Lung (tissue), 16 donors: ENCODE data around the gene TPRN. TPM values are rescaled to one million over a fixed set of nuclear protein-coding genes. Genes with fewer than 3 reads are reported as not detected.

ENCODE experiments used
- ATAC-seq: fragments of 200-7000 bp; cut with Tn5 transposase; one replicate; pipeline ENCODE4 v1.9.1; 2020; ENCODE audit warnings: moderate number of reproducible peaks; ENCODE audit not compliant: insufficient read depth, low FRiP score
- DNase-seq, 3 donors: peaks; one replicate each; pipeline ENCODE4 v3.0.0-alpha.2; 2013 to 2017
- H3K27ac ChIP-seq, 2 donors: one replicate each; pipeline ENCODE4 v1.5.1; 2013; ENCODE audit warnings: mild to moderate bottlenecking in 2 of 2, moderate library complexity in 2 of 2, control low read depth in 1 of 2, inconsistent platforms in 1 of 2, low read depth in 1 of 2, low read length in 1 of 2
- H3K27me3 ChIP-seq, 3 donors: one replicate each; pipeline ENCODE4 v1.5.1; 2013; ENCODE audit warnings: low read length in 2 of 3; ENCODE audit not compliant: control insufficient read depth in 3 of 3, insufficient read depth in 3 of 3
- H3K36me3 ChIP-seq, 4 donors: one replicate each; pipeline ENCODE4 v1.5.1; 2013; ENCODE audit warnings: low read length in 4 of 4, mild to moderate bottlenecking in 1 of 4, moderate library complexity in 1 of 4; ENCODE audit not compliant: control insufficient read depth in 4 of 4, insufficient read depth in 4 of 4
- H3K4me1 ChIP-seq, 5 donors: one replicate each; pipeline ENCODE4 v1.5.1; 2013; ENCODE audit warnings: low read length in 5 of 5, mild to moderate bottlenecking in 2 of 5, moderate library complexity in 1 of 5; ENCODE audit not compliant: control insufficient read depth in 5 of 5, insufficient read depth in 5 of 5
- H3K4me3 ChIP-seq: one replicate; pipeline ENCODE4 v1.5.1; 2013; ENCODE audit warnings: mild to moderate bottlenecking, control low read depth, moderate library complexity
- H3K9ac ChIP-seq, 2 donors: one replicate each; pipeline ENCODE4 v1.5.1; 2013; ENCODE audit warnings: low read length in 2 of 2, control low read depth in 1 of 2; ENCODE audit not compliant: insufficient read depth in 1 of 2
- H3K9me3 ChIP-seq, 4 donors: one replicate each; pipeline ENCODE4 v1.5.1; 2013; ENCODE audit warnings: low read length in 3 of 4, mild to moderate bottlenecking in 1 of 4, moderate library complexity in 1 of 4; ENCODE audit not compliant: control insufficient read depth in 4 of 4, insufficient read depth in 3 of 4
- CTCF ChIP-seq: IDR thresholded peaks from 2 replicates; pipeline ENCODE4 v1.5.1; 2012; ENCODE audit warnings: mild to moderate bottlenecking; ENCODE audit errors: control extremely low read depth, extremely low read depth
- WGBS, 2 donors: extraction: QIAGEN DNeasy Blood & Tissue Kit; methylation state at CpG; one replicate each; pipeline ENCODE4 v1.1.7; 2013; 5-methylcytosine and 5-hydroxymethylcytosine counted together
- long read RNA-seq, 5 donors: transcript quantifications; one replicate each; lab custom pipeline, GENCODE V29; 2026
- polyA plus RNA-seq, 2 donors: library from polyadenylated mRNA; stranded (reverse); fragments of 200-250 nt; gene quantifications; one replicate each; pipeline ENCODE4 v1.2.1, GENCODE V29; 2013
- total RNA-seq, 2 donors: library from RNA; depleted of rRNA in 1 of 2; stranded (reverse); fragments of >200 nt in 1 of 2; gene quantifications; one replicate each; pipeline ENCODE4 v1.2.1, GENCODE V29; 2014 to 2021
- donor health status: control.
- donor health status: control.
- donor health status: Bipolar disorder and iron deficiency.
- donor health status: healthy.
- donor health status: DM: yes; HTN: yes; CAD: no.

The TPRN gene
- total RNA-seq = 10 to 100 TPM in 1 of 2 donors, 1 to 10 TPM in 1; 8.9 to 30.6 TPM
- 10 to 100 TPM; 12.6 to 18.3 TPM for polyA plus RNA-seq
- long read RNA-seq, donor 1, transcript TPRN-202 (4 exons, 2,661 nt) = major isoform, 5 of 5 reads
- long read RNA-seq, donor 1, partial matches to known transcripts = 0 of 5 reads
- long read RNA-seq, donor 1, other reads (novel, unspliced or antisense) = 0 of 5 reads
- long read RNA-seq, donor 2, partial matches to known transcripts = 0 of 2 reads
- long read RNA-seq, donor 2, other reads (novel, unspliced or antisense) = 0 of 2 reads
- long read RNA-seq, donor 3, partial matches to known transcripts = 0 of 2 reads
- long read RNA-seq, donor 3, other reads (novel, unspliced or antisense) = 0 of 2 reads
- long read RNA-seq, donor 4, partial matches to known transcripts = 0 of 2 reads
- long read RNA-seq, donor 4, other reads (novel, unspliced or antisense) = 0 of 2 reads
- long read RNA-seq, donor 5, transcript TPRN-202 (4 exons, 2,661 nt) = major isoform, 5 of 7 reads
- long read RNA-seq, donor 5, partial matches to known transcripts = 0 of 7 reads
- long read RNA-seq, donor 5, other reads (novel, unspliced or antisense) = 0 of 7 reads

- peaks cover 0 to 8% (median 4%) of the 10 kb centered on the region in 4 donors for H3K36me3 ChIP-seq
- ATAC-seq = peak; percentile 96
Measured at GRCh38 chr9:137200311-137201204, at the start of gene TPRN. TSS of gene TPRN (minus strand) at chr9:137200741. CDS start at chr9:137200711, 30 bp downstream.

GRCh38 chr9:137247916-137248175 lies 47.3 kb upstream of the TPRN start:
- H3K27ac ChIP-seq = peak overlapping the region in 1 of 2 donors; percentile 18

More at GRCh38 chr9:137200311-137201204, at the start of gene TPRN:
- no peak for TF ChIP-seq CTCF
- 1% methylated on average over 66 to 118 of the region's 118 CpGs for WGBS, 2 donors
- Histone ChIP-seq H3K27ac (peak within 1 kb of the TSS; percentile 81 to 97), H3K4me1 (peaks cover 7 to 33% (median 21%) of the 10 kb centered on the region in 5 donors), H3K4me3 (peak within 1 kb of the TSS; percentile 78), H3K9me3 (peaks cover 0 to 2% (median 0%) of the 10 kb centered on the region in 4 donors), H3K27me3 (no peaks in the 10 kb centered on the region), H3K9ac (no peak within 1 kb of the TSS)
- peak; percentile 99 to 100 (median 99) for DNase-seq

More at GRCh38 chr9:137247916-137248175, 47.3 kb upstream of the TPRN start:
- ATAC-seq (no peak), DNase-seq (no peak)
- WGBS, 2 donors = 82 to 94% methylated on average over 6 of the region's 6 CpGs
- Histone ChIP-seq H3K4me3 (no peak overlapping the region), H3K36me3 (peaks cover 0 to 11% (median 7%) of the 10 kb centered on the region in 4 donors), H3K27me3 (no peaks in the 10 kb centered on the region), H3K9me3 (no peaks in the 10 kb centered on the region), H3K9ac (no peak overlapping the region), H3K4me1 (peaks cover 0 to 13% (median 7%) of the 10 kb centered on the region in 5 donors)
- TF ChIP-seq CTCF = no peak
